ENCODE measurements around the gene RNF167.
"Not testable (repeated sequence)": the region's sequence is repeated elsewhere in the genome, so short reads cannot be mapped to it uniquely, and the experiment has no call there.

The RNF167 gene

GRCh38 chr17:4901108-4901647 is 38.9 kb upstream of the RNF167 start:
- H3K4me3 ChIP-seq: no peak overlapping the region

DNA sequence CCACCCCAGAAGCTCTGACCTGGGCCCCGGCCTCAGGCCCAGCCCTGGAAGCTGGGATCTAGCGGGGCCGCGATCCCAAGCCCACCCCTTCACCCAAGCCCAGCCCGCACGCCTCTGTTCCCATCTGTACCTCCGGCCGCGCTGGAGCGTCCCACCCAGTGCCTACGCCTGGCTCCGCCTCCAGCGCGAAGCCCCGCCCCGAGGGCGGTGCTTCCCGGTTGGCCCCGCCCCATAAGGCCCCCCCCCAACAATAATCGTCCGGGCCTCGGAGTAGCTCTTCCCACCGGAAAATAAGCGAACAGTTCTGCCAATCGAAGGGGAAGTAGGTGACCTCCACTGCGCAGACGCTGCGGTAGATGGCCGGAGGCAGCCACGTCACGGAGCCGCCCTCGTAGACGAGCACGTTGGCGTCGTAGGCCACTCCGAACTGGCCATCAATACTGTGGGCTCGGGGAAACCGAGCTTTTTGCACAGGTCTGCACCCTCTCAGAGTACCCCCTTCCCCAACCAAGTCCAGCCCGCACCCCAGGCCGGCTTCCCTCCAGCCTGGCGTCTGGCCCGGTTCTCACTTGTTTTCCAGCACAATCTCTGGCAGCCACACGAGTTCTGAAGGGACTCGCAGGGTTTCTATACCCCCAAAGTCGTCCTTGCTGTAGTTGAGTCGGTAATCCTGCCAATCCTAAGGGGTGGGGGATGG is 38.3 kb upstream of the RNF167 start:
- H3K9me3 ChIP-seq (ENCODE audit: low read depth, low read length): no peaks in the 10 kb centered on the region
- H3K27ac ChIP-seq: no peak overlapping the region
- no peak for DNase-seq (ENCODE audit: low read depth, low spot score)
- H3K4me3 ChIP-seq: no peak overlapping the region
- H3K9ac ChIP-seq (ENCODE audit: insufficient read length): no peak overlapping the region
- no peak for TF ChIP-seq POLR2AphosphoS5 (IDR thresholded peaks at IDR 0.05; ENCODE audit: borderline replicate concordance, low read depth, low read length)
- TF ChIP-seq FOXP2 (optimal IDR thresholded peaks at IDR 0.05; ENCODE audit: control extremely low read depth, extremely low read length, insufficient read depth): no peak
- no peak for TF ChIP-seq EZH2 (IDR thresholded peaks at IDR 0.05)
- peaks cover under 1% of the 10 kb centered on the region; the same call in 1 of the 2 replicates for H3K36me3 ChIP-seq (ENCODE audit: insufficient read depth, low read length)

More at GRCh38 chr17:4901108-4901647, 38.9 kb upstream of the RNF167 start:
- TF ChIP-seq FOXP2 (optimal IDR thresholded peaks at IDR 0.05; ENCODE audit: control extremely low read depth, extremely low read length, insufficient read depth): no peak
- TF ChIP-seq EZH2 (IDR thresholded peaks at IDR 0.05): no peak
- no peak for TF ChIP-seq POLR2AphosphoS5 (IDR thresholded peaks at IDR 0.05; ENCODE audit: borderline replicate concordance, low read depth, low read length)
- Histone ChIP-seq H3K9me3 (ENCODE audit: low read depth, low read length) (no peaks in the 10 kb centered on the region), H3K27ac (no peak overlapping the region), H3K36me3 (ENCODE audit: insufficient read depth, low read length) (peaks cover 7% of the 10 kb centered on the region; the same call in 1 of the 2 replicates), H3K9ac (ENCODE audit: insufficient read length) (no peak overlapping the region)
- DNase-seq (ENCODE audit: low read depth, low spot score): no peak

DNA sequence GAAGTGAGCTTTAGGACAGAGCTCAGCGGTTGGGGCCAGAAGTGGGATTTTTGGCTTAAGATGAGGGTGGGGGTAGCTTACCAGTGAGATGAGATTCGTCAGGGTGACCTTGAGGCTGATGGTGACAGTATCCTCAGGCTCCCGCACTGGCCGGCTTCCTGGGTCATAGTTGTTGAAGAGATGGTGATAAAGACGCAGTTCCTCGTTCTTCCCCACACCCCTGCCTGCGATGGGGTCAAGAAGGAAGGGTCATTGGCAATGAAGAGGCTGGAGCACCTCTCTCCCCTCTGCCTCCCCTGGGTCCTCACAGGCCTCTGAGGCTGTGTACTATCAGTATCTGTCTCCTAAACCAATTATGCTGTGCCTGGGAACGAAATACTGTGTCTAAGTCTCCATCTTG is 37.5 kb upstream of the RNF167 start:
- TF ChIP-seq POLR2AphosphoS5 (IDR thresholded peaks at IDR 0.05; ENCODE audit: borderline replicate concordance, low read depth, low read length): no peak
- no peak for TF ChIP-seq EZH2 (IDR thresholded peaks at IDR 0.05)
- TF ChIP-seq FOXP2 (optimal IDR thresholded peaks at IDR 0.05; ENCODE audit: control extremely low read depth, extremely low read length, insufficient read depth): no peak
- DNase-seq (ENCODE audit: low read depth, low spot score): no peak
- Histone ChIP-seq H3K4me3 (no peak overlapping the region), H3K27ac (no peak overlapping the region), H3K36me3 (ENCODE audit: insufficient read depth, low read length) (no peaks in the 10 kb centered on the region), H3K9ac (ENCODE audit: insufficient read length) (no peak overlapping the region), H3K9me3 (ENCODE audit: low read depth, low read length) (no peaks in the 10 kb centered on the region)

DNA sequence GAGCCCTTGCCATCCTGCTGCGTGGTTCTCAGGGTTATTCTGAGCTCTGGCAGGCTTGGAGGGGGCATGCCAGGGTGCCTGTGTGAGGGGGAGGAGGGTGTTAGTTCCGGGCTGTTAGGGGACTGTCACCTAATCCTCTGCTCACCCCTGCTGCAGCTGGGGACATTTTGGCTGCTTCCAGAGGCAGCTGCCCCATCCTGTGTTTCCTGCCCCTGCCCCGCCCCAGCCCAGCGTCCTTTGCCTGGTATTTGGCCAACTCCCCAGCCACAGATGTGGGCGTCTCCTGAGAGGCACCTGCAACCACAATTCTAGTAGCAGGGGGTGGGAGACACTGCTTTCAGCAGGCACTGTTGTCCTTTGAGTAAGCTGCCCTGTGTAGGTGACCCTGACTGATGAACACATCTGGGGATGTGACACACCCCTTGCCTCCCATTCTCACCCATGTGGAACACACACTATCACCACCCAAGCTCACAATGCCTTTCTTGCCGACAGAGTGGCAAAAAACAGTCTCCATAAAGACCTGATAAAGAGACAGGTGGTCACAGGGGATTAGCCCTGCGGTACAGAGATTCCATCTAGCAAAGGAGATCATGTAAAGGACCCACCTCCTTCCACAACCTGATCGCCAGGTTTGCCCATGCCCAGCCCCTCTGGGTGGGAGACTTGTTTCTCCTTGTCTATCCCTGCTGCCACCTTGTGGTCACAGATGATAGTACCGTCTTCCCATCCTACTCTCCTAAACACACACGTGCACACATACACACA is 36.8 kb upstream of the RNF167 start, which contains the start of gene CHRNE:
Gene CHRNE (minus strand): TSS at position 48 of the 768 bp plus-strand sequence. CDS start 35 bp downstream, at position 13.
- Histone ChIP-seq H3K4me3 (no peak within 1 kb of the TSS), H3K9ac (ENCODE audit: insufficient read length) (no peak within 1 kb of the TSS), H3K9me3 (ENCODE audit: low read depth, low read length) (no peaks in the 10 kb centered on the region), H3K36me3 (ENCODE audit: insufficient read depth, low read length) (no peaks in the 10 kb centered on the region), H3K27ac (no peak within 1 kb of the TSS)
- DNase-seq (ENCODE audit: low read depth, low spot score): peak; percentile 24
- TF ChIP-seq POLR2AphosphoS5 (IDR thresholded peaks at IDR 0.05; ENCODE audit: borderline replicate concordance, low read depth, low read length) (no peak), FOXP2 (optimal IDR thresholded peaks at IDR 0.05; ENCODE audit: control extremely low read depth, extremely low read length, insufficient read depth) (no peak), EZH2 (IDR thresholded peaks at IDR 0.05) (no peak)

- not testable (repeated sequence) for H3K27ac ChIP-seq; DNase-seq (ENCODE audit: low read depth, low spot score); H3K4me3 ChIP-seq; H3K9ac ChIP-seq (ENCODE audit: insufficient read length); H3K9me3 ChIP-seq (ENCODE audit: low read depth, low read length); H3K36me3 ChIP-seq (ENCODE audit: insufficient read depth, low read length)
Observed at GRCh38 chr17:4906642-4907041, 33.4 kb upstream of the RNF167 start.

DNA sequence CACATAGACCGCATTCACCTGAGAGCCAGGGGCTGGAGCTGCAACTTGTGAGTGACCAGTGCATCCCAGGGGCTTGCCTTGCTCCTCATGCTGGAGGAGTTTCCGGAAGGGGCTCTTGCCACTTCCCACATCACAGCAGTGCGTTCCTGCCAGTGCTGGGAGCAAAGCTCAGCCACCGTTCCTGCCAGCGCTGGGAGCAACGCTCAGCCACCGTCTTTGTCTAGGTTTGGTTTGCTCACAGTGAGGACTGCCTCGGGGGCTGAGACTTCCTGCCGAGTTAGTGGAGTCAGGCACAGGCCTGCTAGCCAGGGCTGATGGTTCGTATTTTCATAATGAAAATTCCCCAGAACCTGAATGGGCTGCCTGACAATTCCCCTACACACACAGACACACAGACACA is 31.8 kb upstream of the RNF167 start:
- Histone ChIP-seq H3K4me3 (peak overlapping the region; percentile 60), H3K9ac (ENCODE audit: insufficient read length) (peak overlapping the region; percentile 37), H3K27ac (peak overlapping the region; percentile 84), H3K9me3 (ENCODE audit: low read depth, low read length) (no peaks in the 10 kb centered on the region), H3K36me3 (ENCODE audit: insufficient read depth, low read length) (no peaks in the 10 kb centered on the region)
- DNase-seq (ENCODE audit: low read depth, low spot score): peak; percentile 28
- TF ChIP-seq EZH2 (IDR thresholded peaks at IDR 0.05) (no peak), FOXP2 (optimal IDR thresholded peaks at IDR 0.05; ENCODE audit: control extremely low read depth, extremely low read length, insufficient read depth) (no peak), POLR2AphosphoS5 (IDR thresholded peaks at IDR 0.05; ENCODE audit: borderline replicate concordance, low read depth, low read length) (no peak)

GRCh38 chr17:4908711-4909496 is 31.2 kb upstream of the RNF167 start:
- Histone ChIP-seq H3K9me3 (ENCODE audit: low read depth, low read length) (no peaks in the 10 kb centered on the region), H3K9ac (ENCODE audit: insufficient read length) (peak overlapping the region; percentile 37), H3K36me3 (ENCODE audit: insufficient read depth, low read length) (no peaks in the 10 kb centered on the region), H3K4me3 (peak overlapping the region; percentile 60), H3K27ac (peak overlapping the region; percentile 84)
- no peak for TF ChIP-seq EZH2 (IDR thresholded peaks at IDR 0.05)
- TF ChIP-seq FOXP2 (optimal IDR thresholded peaks at IDR 0.05; ENCODE audit: control extremely low read depth, extremely low read length, insufficient read depth): no peak
- no peak for TF ChIP-seq POLR2AphosphoS5 (IDR thresholded peaks at IDR 0.05; ENCODE audit: borderline replicate concordance, low read depth, low read length)
- no peak for DNase-seq (ENCODE audit: low read depth, low spot score)

DNA sequence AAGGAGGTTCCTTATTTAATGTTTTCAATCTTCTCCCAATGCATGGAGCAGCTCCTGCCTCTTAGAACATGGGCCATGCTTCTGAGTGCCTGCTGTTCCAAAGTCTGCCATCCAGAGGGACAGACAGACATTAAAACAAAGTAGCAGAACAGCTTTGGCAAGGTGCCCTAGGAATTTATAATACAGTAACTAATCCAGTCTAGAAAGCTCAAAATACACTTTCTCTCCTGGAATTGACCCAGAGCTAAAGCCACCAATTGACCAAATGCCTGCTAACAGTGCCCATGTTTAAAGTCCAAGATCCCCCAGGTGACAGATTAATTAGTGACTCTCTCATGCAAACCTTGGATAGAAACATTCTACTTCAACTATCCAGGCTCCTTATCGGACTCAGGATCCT is 26.1 kb upstream of the RNF167 start:
- Histone ChIP-seq H3K36me3 (ENCODE audit: insufficient read depth, low read length) (no peaks in the 10 kb centered on the region), H3K4me3 (no peak overlapping the region), H3K9me3 (ENCODE audit: low read depth, low read length) (no peaks in the 10 kb centered on the region), H3K9ac (ENCODE audit: insufficient read length) (peak overlapping the region; percentile 32), H3K27ac (no peak overlapping the region)
- no peak for DNase-seq (ENCODE audit: low read depth, low spot score)
- TF ChIP-seq EZH2 (IDR thresholded peaks at IDR 0.05) (no peak), POLR2AphosphoS5 (IDR thresholded peaks at IDR 0.05; ENCODE audit: borderline replicate concordance, low read depth, low read length) (no peak), FOXP2 (optimal IDR thresholded peaks at IDR 0.05; ENCODE audit: control extremely low read depth, extremely low read length, insufficient read depth) (no peak)

GRCh38 chr17:4914551-4914950 is 25.5 kb upstream of the RNF167 start:
- not testable (repeated sequence) for DNase-seq (ENCODE audit: low read depth, low spot score); H3K4me3 ChIP-seq; H3K27ac ChIP-seq; H3K9ac ChIP-seq (ENCODE audit: insufficient read length); H3K9me3 ChIP-seq (ENCODE audit: low read depth, low read length); H3K36me3 ChIP-seq (ENCODE audit: insufficient read depth, low read length)

All from SK-N-MC (cell line).